Progenitor cell of endocrine pancreas (in vitro differentiated cells): Measurements from ENCODE around the gene VDAC1. TPM values are rescaled to one million over a fixed set of nuclear protein-coding genes. Genes with fewer than 3 reads are reported as not detected.

Source experiments
- DNase-seq: peaks from one replicate; pipeline ENCODE4 v3.0.0; 2021; ENCODE audit warnings: low spot score; ENCODE audit not compliant: unreplicated experiment
- H3K27ac Mint-ChIP-seq: 2 replicates; pipeline ENCODE4 v1.8.0; 2021; ENCODE audit warnings: mild to moderate bottlenecking, moderate library complexity, mixed read lengths
- H3K27me3 Mint-ChIP-seq: 2 replicates; pipeline ENCODE4 v1.8.0; 2021; ENCODE audit warnings: mixed read lengths
- H3K36me3 Mint-ChIP-seq: 2 replicates; pipeline ENCODE4 v1.8.0; 2022; ENCODE audit warnings: mixed read lengths; ENCODE audit not compliant: insufficient read depth
- H3K4me1 Mint-ChIP-seq: 2 replicates; pipeline ENCODE4 v1.8.0; 2021; ENCODE audit warnings: low read depth, mixed read lengths
- H3K4me3 Mint-ChIP-seq: 2 replicates; pipeline ENCODE4 v1.8.0; 2021; ENCODE audit warnings: low read depth, mild to moderate bottlenecking, moderate library complexity, mixed read lengths
- H3K9me3 Mint-ChIP-seq: 2 replicates; pipeline ENCODE4 v1.8.0; 2021; ENCODE audit warnings: low read depth, mixed read lengths
- total RNA-seq: library from RNA; stranded (reverse); gene quantifications from 2 replicates; pipeline ENCODE4 v1.2.1, GENCODE V29; 2021
- TF ChIP-seq, protein P1 (sequence below): fragments of 200-600 bp; sonication (generic); IDR thresholded peaks from one replicate; pipeline ENCODE4 v1.5.0; 2021; ENCODE audit warnings: antibody characterized with exemption, mild to moderate bottlenecking; ENCODE audit not compliant: unreplicated experiment

Gene VDAC1
- total RNA-seq, 1 donor from 2014 or later, result 123 TPM

DNA sequence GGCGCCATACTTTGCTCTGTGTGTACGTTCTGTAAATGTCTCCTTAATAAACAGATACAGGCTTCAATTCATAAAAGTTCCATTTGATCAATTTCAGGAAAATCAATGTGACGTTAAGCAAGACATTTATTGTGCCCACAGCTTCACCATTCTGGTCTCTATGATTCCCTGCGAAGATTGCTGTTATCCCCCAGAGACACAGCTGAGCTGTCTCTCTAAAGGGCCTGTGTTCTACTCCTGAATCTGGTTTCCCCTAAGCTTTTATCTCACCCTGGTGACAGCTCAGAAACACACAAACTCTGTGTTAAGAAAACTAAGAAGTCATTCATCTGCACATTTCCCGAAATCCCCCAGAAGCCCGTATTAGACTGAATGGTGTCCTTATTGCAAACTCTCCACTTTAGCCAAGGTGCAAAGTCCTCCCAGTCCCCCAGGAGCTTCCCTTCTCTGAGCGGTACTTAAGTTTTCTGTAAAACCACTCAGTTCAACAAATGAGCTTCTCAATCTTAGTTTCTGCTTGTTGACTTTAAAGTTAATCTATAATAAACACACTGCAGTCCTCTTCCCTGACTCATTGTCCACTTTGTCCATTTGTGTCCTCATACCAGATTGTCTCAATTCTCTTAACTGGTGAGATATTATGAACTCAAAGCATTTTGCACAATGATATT, 35.0 kb downstream of the VDAC1 start:
- DNase-seq, result no peak
- Mint-ChIP-seq H3K27ac (peak overlapping the region; percentile 85), H3K27me3 (no peaks in the 10 kb centered on the region), H3K4me1 (peaks cover 25% of the 10 kb centered on the region), H3K9me3 (no peaks in the 10 kb centered on the region), H3K36me3 (peaks cover 3% of the 10 kb centered on the region), H3K4me3 (peak overlapping the region; percentile 98)
- TF ChIP-seq, protein P1, sequence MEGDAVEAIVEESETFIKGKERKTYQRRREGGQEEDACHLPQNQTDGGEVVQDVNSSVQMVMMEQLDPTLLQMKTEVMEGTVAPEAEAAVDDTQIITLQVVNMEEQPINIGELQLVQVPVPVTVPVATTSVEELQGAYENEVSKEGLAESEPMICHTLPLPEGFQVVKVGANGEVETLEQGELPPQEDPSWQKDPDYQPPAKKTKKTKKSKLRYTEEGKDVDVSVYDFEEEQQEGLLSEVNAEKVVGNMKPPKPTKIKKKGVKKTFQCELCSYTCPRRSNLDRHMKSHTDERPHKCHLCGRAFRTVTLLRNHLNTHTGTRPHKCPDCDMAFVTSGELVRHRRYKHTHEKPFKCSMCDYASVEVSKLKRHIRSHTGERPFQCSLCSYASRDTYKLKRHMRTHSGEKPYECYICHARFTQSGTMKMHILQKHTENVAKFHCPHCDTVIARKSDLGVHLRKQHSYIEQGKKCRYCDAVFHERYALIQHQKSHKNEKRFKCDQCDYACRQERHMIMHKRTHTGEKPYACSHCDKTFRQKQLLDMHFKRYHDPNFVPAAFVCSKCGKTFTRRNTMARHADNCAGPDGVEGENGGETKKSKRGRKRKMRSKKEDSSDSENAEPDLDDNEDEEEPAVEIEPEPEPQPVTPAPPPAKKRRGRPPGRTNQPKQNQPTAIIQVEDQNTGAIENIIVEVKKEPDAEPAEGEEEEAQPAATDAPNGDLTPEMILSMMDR, result no peak

DNA sequence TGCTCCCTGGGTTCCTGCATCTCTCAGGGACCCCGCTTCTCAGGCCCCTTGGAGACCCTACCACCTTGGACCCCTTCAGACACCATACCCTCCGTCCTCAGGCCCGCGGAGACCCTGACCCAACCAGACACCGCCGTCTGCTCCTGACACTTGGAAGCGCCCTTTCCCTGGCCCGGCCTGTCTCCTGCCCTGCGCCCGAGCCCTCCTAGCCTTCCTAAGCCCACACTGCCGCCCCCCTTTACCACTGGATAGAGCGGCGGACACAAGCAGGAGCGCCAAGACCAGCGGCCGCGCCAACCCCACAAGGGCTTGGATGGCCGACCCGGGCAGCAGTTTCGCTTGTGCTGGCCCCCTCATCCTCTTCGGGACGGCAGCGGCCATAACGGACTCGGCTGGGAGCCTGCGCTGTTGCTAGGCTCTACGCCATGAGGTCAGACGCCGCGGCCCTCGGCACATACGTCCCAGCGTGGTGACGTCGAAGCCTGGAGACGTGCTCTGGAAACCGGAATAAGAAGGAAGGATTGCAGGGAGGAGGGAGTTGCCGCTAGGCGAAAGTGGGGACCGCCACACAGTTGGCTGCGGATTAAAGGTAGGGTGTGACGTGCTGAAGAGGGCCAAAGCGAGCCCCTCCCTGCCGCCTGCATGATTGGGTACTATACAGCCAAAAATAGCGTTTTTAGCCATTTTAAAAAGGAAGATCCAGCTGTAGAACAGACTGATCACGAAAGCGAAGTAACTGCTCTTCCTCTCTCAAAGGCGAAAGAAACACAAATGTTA, 36.4 kb downstream of the VDAC1 start, which contains the start of gene C5orf15:
TSS of gene C5orf15 (minus strand) at position 422 of the 777 bp plus-strand sequence. CDS start at position 381, 41 bp downstream.
- DNase-seq, result peak; percentile 78
- Mint-ChIP-seq H3K27ac (peak within 1 kb of the TSS; percentile 97), H3K4me3 (peak within 1 kb of the TSS; percentile 98), H3K9me3 (no peaks in the 10 kb centered on the region), H3K36me3 (no peaks in the 10 kb centered on the region), H3K4me1 (peaks cover 25% of the 10 kb centered on the region), H3K27me3 (no peaks in the 10 kb centered on the region)
- TF ChIP-seq, protein P1, result peak; percentile 24

DNA sequence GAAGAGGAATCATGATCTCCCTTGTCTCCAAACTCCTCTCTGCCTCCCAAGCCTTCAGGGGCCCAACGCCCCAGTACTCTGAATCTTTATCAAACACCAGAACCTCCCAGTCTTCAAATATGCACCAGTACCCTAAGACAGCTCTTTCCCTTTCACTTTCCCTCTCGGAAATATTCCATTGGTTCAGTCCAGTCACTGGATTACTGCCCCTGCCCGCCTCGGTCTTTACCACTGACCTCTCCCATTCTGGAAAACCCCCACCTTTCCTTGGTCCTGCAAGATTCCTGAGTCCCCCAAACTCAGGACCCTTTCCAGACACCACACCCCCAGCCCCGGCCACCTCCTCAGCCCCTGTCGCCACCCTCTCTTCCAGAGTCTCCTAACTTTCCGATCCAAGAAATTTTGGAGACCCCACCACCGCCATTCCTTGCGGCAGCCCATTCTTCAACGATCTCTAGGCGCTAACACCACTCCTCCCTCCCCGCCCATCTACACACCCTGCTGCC, 37.0 kb downstream of the VDAC1 start:
- Mint-ChIP-seq H3K9me3 (no peaks in the 10 kb centered on the region), H3K4me1 (peaks cover 25% of the 10 kb centered on the region), H3K27ac (peak overlapping the region; percentile 97), H3K4me3 (peak overlapping the region; percentile 98), H3K36me3 (no peaks in the 10 kb centered on the region), H3K27me3 (no peaks in the 10 kb centered on the region)
- TF ChIP-seq, protein P1, result no peak
- DNase-seq, result no peak

DNA sequence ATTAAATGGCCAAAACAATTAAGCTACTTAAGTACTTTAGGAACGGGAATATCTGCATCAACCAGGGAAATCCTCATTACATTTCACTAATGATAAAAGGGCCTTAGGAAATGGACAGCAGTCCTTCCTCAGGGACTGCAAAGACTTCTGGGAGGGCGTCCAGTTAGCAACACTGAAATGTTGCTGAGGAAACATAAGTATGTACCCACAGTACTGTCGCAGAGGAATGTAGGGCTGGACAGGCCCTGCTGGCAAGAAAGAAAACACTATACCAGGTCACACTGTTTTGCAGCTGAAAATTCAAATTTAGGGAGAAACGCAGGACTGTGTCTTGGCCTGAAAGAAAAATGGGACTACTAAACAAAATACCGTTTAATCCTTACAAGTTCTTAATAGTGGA, 37.7 kb downstream of the VDAC1 start:
- TF ChIP-seq, protein P1, result no peak
- Mint-ChIP-seq H3K27ac (peak overlapping the region; percentile 33), H3K4me1 (peaks cover 25% of the 10 kb centered on the region), H3K36me3 (no peaks in the 10 kb centered on the region), H3K4me3 (peak overlapping the region; percentile 98), H3K27me3 (no peaks in the 10 kb centered on the region), H3K9me3 (no peaks in the 10 kb centered on the region)
- no peak for DNase-seq

DNA sequence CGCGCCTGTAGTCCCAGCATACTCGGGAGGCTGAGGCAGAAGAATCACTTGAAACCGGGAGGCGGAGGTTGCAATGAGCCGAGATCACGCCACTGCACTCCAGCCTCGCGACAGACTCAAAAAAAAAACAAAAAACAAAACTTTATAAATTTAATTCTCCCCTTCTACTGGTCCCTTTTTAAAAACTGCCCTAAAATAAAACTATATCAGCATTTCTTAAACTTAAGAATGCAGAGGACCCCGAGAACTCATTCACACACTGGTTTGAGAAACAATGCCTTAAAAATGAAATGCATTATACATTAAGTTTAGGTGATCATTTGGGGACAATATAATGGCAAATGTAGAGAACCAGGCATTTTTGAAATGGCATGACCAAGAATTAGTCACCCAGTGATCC, 38.7 kb downstream of the VDAC1 start:
- no peak overlapping the region for H3K27ac Mint-ChIP-seq
- peaks cover 25% of the 10 kb centered on the region for H3K4me1 Mint-ChIP-seq
- no peak for DNase-seq
- no peak overlapping the region for H3K4me3 Mint-ChIP-seq
- TF ChIP-seq, protein P1, result no peak
- no peaks in the 10 kb centered on the region for H3K36me3 Mint-ChIP-seq
- H3K9me3 Mint-ChIP-seq, result no peaks in the 10 kb centered on the region
- H3K27me3 Mint-ChIP-seq, result no peaks in the 10 kb centered on the region
